ENCODE data around the gene ARL4A.
"Not testable (repeated sequence)": the region's sequence is repeated elsewhere in the genome, so short reads cannot be mapped to it uniquely, and the experiment has no call there.

The ARL4A gene

GRCh38 chr7:12670000-12670729 is 17.3 kb upstream of the ARL4A start:
- peaks cover 5% of the 10 kb centered on the region for H3K4me1 ChIP-seq (ENCODE audit: control insufficient read depth, insufficient read depth, low read length, unreplicated experiment)

DNA sequence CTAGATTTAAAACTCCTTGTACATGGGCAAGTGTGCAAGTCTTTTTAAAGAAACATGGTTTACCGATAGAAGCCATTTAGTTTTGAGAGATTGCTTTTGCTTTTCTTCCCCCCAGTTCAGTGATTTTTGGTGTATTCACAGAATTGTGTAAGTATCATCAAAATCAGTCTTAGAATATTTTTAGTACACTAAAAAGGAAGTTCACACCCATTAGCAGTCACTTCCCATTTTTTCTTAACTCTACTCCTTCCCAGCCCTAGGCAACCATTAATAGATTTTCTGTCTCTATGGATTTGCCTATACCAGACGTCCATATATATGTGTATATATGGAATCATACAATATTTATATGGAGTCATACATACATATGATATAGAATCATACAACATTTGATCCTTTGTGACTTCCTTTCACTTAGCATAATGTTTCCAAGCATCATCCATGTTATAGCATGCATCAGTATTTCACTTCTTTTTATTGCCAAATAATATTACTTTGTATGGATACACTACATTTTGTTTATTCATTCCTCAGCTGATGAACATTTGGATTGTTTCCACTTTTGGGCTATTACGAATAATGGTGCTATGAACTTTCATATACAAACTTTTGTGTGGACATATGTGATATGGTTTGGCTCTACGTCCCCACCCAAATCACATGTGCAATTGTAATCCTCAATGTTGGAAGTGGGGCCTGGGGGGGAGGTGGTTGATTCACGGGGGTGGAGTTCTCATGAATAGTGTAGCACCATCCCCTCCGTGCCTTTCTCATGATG is 16.5 kb upstream of the ARL4A start:
- H3K79me2 ChIP-seq (ENCODE audit: control insufficient read depth, insufficient read depth, low read length, unreplicated experiment): no peaks in the 10 kb centered on the region
- H3K36me3 ChIP-seq (ENCODE audit: insufficient read depth, low read length): no peaks in the 10 kb centered on the region
- no peak overlapping the region for H2AFZ ChIP-seq (ENCODE audit: low read length, unreplicated experiment)
- H3K27me3 ChIP-seq (ENCODE audit: insufficient read depth, low read length): no peaks in the 10 kb centered on the region
- peaks cover 5% of the 10 kb centered on the region for H3K4me1 ChIP-seq (ENCODE audit: control insufficient read depth, insufficient read depth, low read length, unreplicated experiment)
- no peak overlapping the region for H3K27ac ChIP-seq (ENCODE audit: low read depth, low read length)
- no peak overlapping the region for H3K4me3 ChIP-seq (ENCODE audit: low read depth, low read length)

More at GRCh38 chr7:12670000-12670729, 17.3 kb upstream of the ARL4A start:
- Histone ChIP-seq H3K36me3 (ENCODE audit: insufficient read depth, low read length) (no peaks in the 10 kb centered on the region), H2AFZ (ENCODE audit: low read length, unreplicated experiment) (no peak overlapping the region), H3K79me2 (ENCODE audit: control insufficient read depth, insufficient read depth, low read length, unreplicated experiment) (no peaks in the 10 kb centered on the region), H3K27me3 (ENCODE audit: insufficient read depth, low read length) (no peaks in the 10 kb centered on the region), H3K4me3 (ENCODE audit: low read depth, low read length) (no peak overlapping the region), H3K27ac (ENCODE audit: low read depth, low read length) (no peak overlapping the region)

GRCh38 chr7:12673436-12673835 is 14.0 kb upstream of the ARL4A start:
- not testable (repeated sequence) for H3K4me3 ChIP-seq (ENCODE audit: low read depth, low read length); H3K79me2 ChIP-seq (ENCODE audit: control insufficient read depth, insufficient read depth, low read length, unreplicated experiment); H3K4me1 ChIP-seq (ENCODE audit: control insufficient read depth, insufficient read depth, low read length, unreplicated experiment); H3K27ac ChIP-seq (ENCODE audit: low read depth, low read length); H3K36me3 ChIP-seq (ENCODE audit: insufficient read depth, low read length); H2AFZ ChIP-seq (ENCODE audit: low read length, unreplicated experiment); H3K27me3 ChIP-seq (ENCODE audit: insufficient read depth, low read length)

DNA sequence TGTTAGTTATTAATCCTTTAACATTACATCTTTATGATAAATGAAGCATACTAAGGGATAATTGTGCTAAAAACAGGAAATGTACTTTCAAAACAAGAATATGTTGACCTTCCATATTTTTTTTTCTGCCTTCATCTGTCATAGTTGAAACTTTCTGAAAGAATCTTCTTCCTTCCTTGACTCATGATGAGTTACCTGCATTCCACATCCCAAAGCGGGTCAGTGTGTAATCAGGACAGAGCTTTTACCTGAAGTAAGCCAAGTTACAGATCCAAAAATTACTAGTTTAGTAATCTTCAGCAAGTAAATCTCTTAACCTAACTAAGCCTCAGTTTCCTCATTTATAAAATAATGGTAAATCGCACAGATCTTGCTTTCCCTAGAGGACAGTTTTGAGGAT is 13.4 kb upstream of the ARL4A start:
- H3K27me3 ChIP-seq (ENCODE audit: insufficient read depth, low read length): no peaks in the 10 kb centered on the region
- H3K79me2 ChIP-seq (ENCODE audit: control insufficient read depth, insufficient read depth, low read length, unreplicated experiment): no peaks in the 10 kb centered on the region
- no peak overlapping the region for H3K27ac ChIP-seq (ENCODE audit: low read depth, low read length)
- no peaks in the 10 kb centered on the region for H3K36me3 ChIP-seq (ENCODE audit: insufficient read depth, low read length)
- peak overlapping the region; percentile 60 for H2AFZ ChIP-seq (ENCODE audit: low read length, unreplicated experiment)
- H3K4me3 ChIP-seq (ENCODE audit: low read depth, low read length): no peak overlapping the region
- peaks cover 5% of the 10 kb centered on the region for H3K4me1 ChIP-seq (ENCODE audit: control insufficient read depth, insufficient read depth, low read length, unreplicated experiment)

DNA sequence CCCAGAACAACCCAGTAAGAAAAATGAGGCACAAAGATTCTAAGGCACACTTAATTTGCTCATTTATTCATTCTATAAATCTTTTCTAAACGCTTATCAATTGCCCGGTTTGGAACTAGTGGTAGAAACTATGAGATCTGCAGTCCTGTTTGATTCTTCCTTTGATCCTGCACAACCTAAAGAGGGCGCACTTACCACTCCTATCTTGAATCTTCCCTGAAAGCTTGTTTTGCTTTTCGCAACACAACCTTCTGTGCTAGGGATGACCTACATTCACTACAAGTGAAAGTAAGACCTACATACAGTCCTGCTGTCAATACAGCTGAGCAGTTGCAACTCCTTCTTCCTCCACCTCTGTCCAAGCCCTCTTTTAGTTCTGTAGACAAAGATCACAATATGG is 12.6 kb upstream of the ARL4A start:
- H3K79me2 ChIP-seq (ENCODE audit: control insufficient read depth, insufficient read depth, low read length, unreplicated experiment): no peaks in the 10 kb centered on the region
- H3K27me3 ChIP-seq (ENCODE audit: insufficient read depth, low read length): no peaks in the 10 kb centered on the region
- H2AFZ ChIP-seq (ENCODE audit: low read length, unreplicated experiment): no peak overlapping the region
- peaks cover 5% of the 10 kb centered on the region for H3K4me1 ChIP-seq (ENCODE audit: control insufficient read depth, insufficient read depth, low read length, unreplicated experiment)
- no peak overlapping the region for H3K27ac ChIP-seq (ENCODE audit: low read depth, low read length)
- no peaks in the 10 kb centered on the region for H3K36me3 ChIP-seq (ENCODE audit: insufficient read depth, low read length)
- no peak overlapping the region for H3K4me3 ChIP-seq (ENCODE audit: low read depth, low read length)

GRCh38 chr7:12683678-12684585 is 3.5 kb upstream of the ARL4A start:
- H2AFZ ChIP-seq (ENCODE audit: low read length, unreplicated experiment): no peak overlapping the region
- H3K4me1 ChIP-seq (ENCODE audit: control insufficient read depth, insufficient read depth, low read length, unreplicated experiment): no peaks in the 10 kb centered on the region
- no peak overlapping the region for H3K4me3 ChIP-seq (ENCODE audit: low read depth, low read length)
- no peak overlapping the region for H3K27ac ChIP-seq (ENCODE audit: low read depth, low read length)
- no peaks in the 10 kb centered on the region for H3K36me3 ChIP-seq (ENCODE audit: insufficient read depth, low read length)
- H3K27me3 ChIP-seq (ENCODE audit: insufficient read depth, low read length): no peaks in the 10 kb centered on the region
- peaks cover 12% of the 10 kb centered on the region for H3K79me2 ChIP-seq (ENCODE audit: control insufficient read depth, insufficient read depth, low read length, unreplicated experiment)

GRCh38 chr7:12684733-12685132 is 2.7 kb upstream of the ARL4A start:
- Histone ChIP-seq H3K4me1 (ENCODE audit: control insufficient read depth, insufficient read depth, low read length, unreplicated experiment) (peaks cover 4% of the 10 kb centered on the region), H2AFZ (ENCODE audit: low read length, unreplicated experiment) (no peak overlapping the region), H3K4me3 (ENCODE audit: low read depth, low read length) (no peak overlapping the region), H3K79me2 (ENCODE audit: control insufficient read depth, insufficient read depth, low read length, unreplicated experiment) (peaks cover 20% of the 10 kb centered on the region), H3K36me3 (ENCODE audit: insufficient read depth, low read length) (no peaks in the 10 kb centered on the region), H3K27me3 (ENCODE audit: insufficient read depth, low read length) (no peaks in the 10 kb centered on the region), H3K27ac (ENCODE audit: low read depth, low read length) (no peak overlapping the region)

DNA sequence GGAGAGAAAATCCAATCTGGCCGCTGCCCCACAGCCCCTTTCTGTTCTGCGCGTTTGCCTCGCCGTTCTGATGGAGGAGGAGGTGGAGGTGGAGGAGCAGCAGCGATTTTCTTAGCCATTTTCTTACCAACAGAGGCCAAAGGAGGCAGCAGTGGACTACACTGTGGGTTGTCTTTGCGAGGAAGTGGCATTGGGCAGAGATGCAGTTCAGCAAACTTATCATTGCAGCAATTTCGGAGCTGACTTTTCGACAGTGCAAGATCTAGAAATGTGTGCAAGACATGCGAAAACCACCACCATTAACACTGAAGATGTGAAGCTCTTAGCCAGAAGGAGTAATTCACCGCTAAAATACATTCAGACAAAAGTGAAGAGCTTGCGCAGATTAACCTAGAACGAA is 1.9 kb upstream of the ARL4A start:
- H3K79me2 ChIP-seq (ENCODE audit: control insufficient read depth, insufficient read depth, low read length, unreplicated experiment): peaks cover 27% of the 10 kb centered on the region
- no peak overlapping the region for H3K27ac ChIP-seq (ENCODE audit: low read depth, low read length)
- H3K36me3 ChIP-seq (ENCODE audit: insufficient read depth, low read length): no peaks in the 10 kb centered on the region
- H3K4me3 ChIP-seq (ENCODE audit: low read depth, low read length): no peak overlapping the region
- no peaks in the 10 kb centered on the region for H3K27me3 ChIP-seq (ENCODE audit: insufficient read depth, low read length)
- H3K4me1 ChIP-seq (ENCODE audit: control insufficient read depth, insufficient read depth, low read length, unreplicated experiment): peaks cover 13% of the 10 kb centered on the region
- no peak overlapping the region for H2AFZ ChIP-seq (ENCODE audit: low read length, unreplicated experiment)

- H3K36me3 ChIP-seq (ENCODE audit: insufficient read depth, low read length): no peaks in the 10 kb centered on the region
- H3K27me3 ChIP-seq (ENCODE audit: insufficient read depth, low read length): no peaks in the 10 kb centered on the region
- H3K79me2 ChIP-seq (ENCODE audit: control insufficient read depth, insufficient read depth, low read length, unreplicated experiment): peaks cover 31% of the 10 kb centered on the region
- peak overlapping the region; percentile 75 for H3K27ac ChIP-seq (ENCODE audit: low read depth, low read length)
- H2AFZ ChIP-seq (ENCODE audit: low read length, unreplicated experiment): peak overlapping the region; percentile 94
- peak overlapping the region; percentile 82 for H3K4me3 ChIP-seq (ENCODE audit: low read depth, low read length)
- peaks cover 15% of the 10 kb centered on the region for H3K4me1 ChIP-seq (ENCODE audit: control insufficient read depth, insufficient read depth, low read length, unreplicated experiment)
Measured at GRCh38 chr7:12686234-12686890, 1.1 kb upstream of the ARL4A start.

GRCh38 chr7:12687718-12688171 is 312 bp downstream of the ARL4A start:
- peaks cover 31% of the 10 kb centered on the region for H3K79me2 ChIP-seq (ENCODE audit: control insufficient read depth, insufficient read depth, low read length, unreplicated experiment)

More at GRCh38 chr7:12687718-12688171, 312 bp downstream of the ARL4A start:
- no peaks in the 10 kb centered on the region for H3K27me3 ChIP-seq (ENCODE audit: insufficient read depth, low read length)
- H3K27ac ChIP-seq (ENCODE audit: low read depth, low read length): peak overlapping the region; percentile 2; the same call in 1 of the 2 replicates
- peaks cover 15% of the 10 kb centered on the region for H3K4me1 ChIP-seq (ENCODE audit: control insufficient read depth, insufficient read depth, low read length, unreplicated experiment)
- peak overlapping the region; percentile 82 for H3K4me3 ChIP-seq (ENCODE audit: low read depth, low read length)
- H2AFZ ChIP-seq (ENCODE audit: low read length, unreplicated experiment): no peak overlapping the region
- no peaks in the 10 kb centered on the region for H3K36me3 ChIP-seq (ENCODE audit: insufficient read depth, low read length)

All from ACC112 (cell line).